ENCODE results near the gene PTMS.
A peak's percentile ranks its signal among the peaks of the same experiment; 100 is the strongest.

Gene PTMS

GRCh38 chr12:6770094-6770493 lies 3.9 kb downstream of the PTMS start:
- no peak for DNase-seq (ENCODE audit: low read depth)
- no peak for TF ChIP-seq POLR2A (IDR thresholded peaks at IDR 0.05; ENCODE audit: extremely low read depth, insufficient read length)
- TF ChIP-seq MAX (IDR thresholded peaks at IDR 0.05; ENCODE audit: low read depth, low read length), result no peak

GRCh38 chr12:6770600-6770999 lies 4.4 kb downstream of the PTMS start:
- H3K4me3 ChIP-seq (ENCODE audit: low read depth, low read length), result no peak overlapping the region
- TF ChIP-seq MYC (IDR thresholded peaks at IDR 0.05; ENCODE audit: low read depth, low read length) (no peak), CTCF (IDR thresholded peaks at IDR 0.05; ENCODE audit: low read depth, low read length) (no peak), MAX (IDR thresholded peaks at IDR 0.05; ENCODE audit: low read depth, low read length) (no peak), POLR2A (IDR thresholded peaks at IDR 0.05; ENCODE audit: extremely low read depth, insufficient read length) (no peak)
- no peak for DNase-seq (ENCODE audit: low read depth)

More at GRCh38 chr12:6770094-6770493, 3.9 kb downstream of the PTMS start:
- no peak overlapping the region for H3K4me3 ChIP-seq (ENCODE audit: low read depth, low read length)

- no peak overlapping the region for H3K4me3 ChIP-seq (ENCODE audit: low read depth, low read length)
- DNase-seq (ENCODE audit: low read depth), result peak; percentile 53
- TF ChIP-seq MAX (IDR thresholded peaks at IDR 0.05; ENCODE audit: low read depth, low read length), result no peak
- no peak for TF ChIP-seq POLR2A (IDR thresholded peaks at IDR 0.05; ENCODE audit: extremely low read depth, insufficient read length)
These were observed 4.9 kb downstream of the PTMS start for GRCh38 chr12:6771091-6771495.

- no peak overlapping the region for H3K4me3 ChIP-seq (ENCODE audit: low read depth, low read length)
- TF ChIP-seq MAX (IDR thresholded peaks at IDR 0.05; ENCODE audit: low read depth, low read length), result no peak
- TF ChIP-seq MYC (IDR thresholded peaks at IDR 0.05; ENCODE audit: low read depth, low read length), result no peak
- no peak for TF ChIP-seq CTCF (IDR thresholded peaks at IDR 0.05; ENCODE audit: low read depth, low read length)
- TF ChIP-seq POLR2A (IDR thresholded peaks at IDR 0.05; ENCODE audit: extremely low read depth, insufficient read length), result no peak
- no peak for DNase-seq (ENCODE audit: low read depth)
These were observed 5.6 kb downstream of the PTMS start for GRCh38 chr12:6771509-6772330.

- TF ChIP-seq MAX (IDR thresholded peaks at IDR 0.05; ENCODE audit: low read depth, low read length) (no peak), CTCF (IDR thresholded peaks at IDR 0.05; ENCODE audit: low read depth, low read length) (no peak), POLR2A (IDR thresholded peaks at IDR 0.05; ENCODE audit: extremely low read depth, insufficient read length) (no peak), MYC (IDR thresholded peaks at IDR 0.05; ENCODE audit: low read depth, low read length) (no peak)
- no peak within 1 kb of the TSS for H3K4me3 ChIP-seq (ENCODE audit: low read depth, low read length)
- DNase-seq (ENCODE audit: low read depth), result no peak
These were observed 6.2 kb downstream of the PTMS start, which contains the start of gene LAG3 for GRCh38 chr12:6772331-6772695. Gene LAG3, plus strand, starts transcription at chr12:6772520. Its CDS starts 333 bp downstream, at chr12:6772853.

- TF ChIP-seq MYC (IDR thresholded peaks at IDR 0.05; ENCODE audit: low read depth, low read length) (no peak), CTCF (IDR thresholded peaks at IDR 0.05; ENCODE audit: low read depth, low read length) (no peak), POLR2A (IDR thresholded peaks at IDR 0.05; ENCODE audit: extremely low read depth, insufficient read length) (no peak), MAX (IDR thresholded peaks at IDR 0.05; ENCODE audit: low read depth, low read length) (no peak)
- H3K4me3 ChIP-seq (ENCODE audit: low read depth, low read length), result no peak overlapping the region
- DNase-seq (ENCODE audit: low read depth), result no peak
These were observed 6.8 kb downstream of the PTMS start for GRCh38 chr12:6772726-6773589.

Data from NB4 (cell line).